Activated CD8-positive, alpha-beta memory T cell treated with anti-CD3 and anti-CD28 coated beads, Interleukin-2, amount 50 U/mL, for 1 hour (primary cell): ENCODE results near the gene PGAP6.

Source experiments
- DNase-seq: peaks from one replicate; pipeline ENCODE4 v3.0.0-alpha.2; 2020; ENCODE audit errors: extremely low read depth

The PGAP6 gene

GRCh38 chr16:330741-331140, 51.0 kb downstream of the PGAP6 start:
- DNase-seq: no peak

- no peak for DNase-seq
Measured at GRCh38 chr16:325375-326145, 56.2 kb downstream of the PGAP6 start.

GRCh38 chr16:324451-325334, 57.1 kb downstream of the PGAP6 start:
- peak; percentile 45 for DNase-seq

GRCh38 chr16:324201-324450, 57.7 kb downstream of the PGAP6 start:
- no peak for DNase-seq

- no peak for DNase-seq
Measured at GRCh38 chr16:322476-323143, 59.2 kb downstream of the PGAP6 start.

- DNase-seq: no peak
Measured at GRCh38 chr16:321532-321931, 60.2 kb downstream of the PGAP6 start.
